K562 (cell line): ENCODE measurements around the gene KCNN3. TPM values are rescaled to one million over a fixed set of nuclear protein-coding genes. Genes with fewer than 3 reads are reported as not detected.

Experiments used
- BRF2 ChIP-seq: IDR thresholded peaks from 3 replicates; pipeline ENCODE4 v1.6.1; 2011; ENCODE audit warnings: borderline replicate concordance, mild to moderate bottlenecking; ENCODE audit not compliant: insufficient read length, insufficient read depth
- E2F6 ChIP-seq, 2 experiments: IDR thresholded peaks; 2 replicates each; pipeline ENCODE4 v1.6.1; 2011; ENCODE audit warnings: borderline replicate concordance in 1 of 2, control low read depth in 1 of 2, low read depth in 1 of 2, low read length in 1 of 2, mild to moderate bottlenecking in 1 of 2, mixed read lengths in 1 of 2, moderate library complexity in 1 of 2; ENCODE audit not compliant: insufficient read depth in 1 of 2, insufficient read length in 1 of 2, poor library complexity in 1 of 2, severe bottlenecking in 1 of 2; ENCODE audit errors: extremely low read depth in 1 of 2
- EP400 ChIP-seq: fragments of 450-650 bp; IDR thresholded peaks from 2 replicates; pipeline ENCODE4 v1.6.1; 2017; ENCODE audit warnings: antibody characterized with exemption, mild to moderate bottlenecking, moderate library complexity
- JUNB ChIP-seq: fragments of 450-650 bp; formaldehyde crosslinking; conservative IDR thresholded peaks from 2 replicates; pipeline ENCODE4 v1.4.0; 2020; ENCODE audit warnings: mild to moderate bottlenecking
- MLLT1 ChIP-seq, 2 experiments: fragments of 450-650 bp; IDR thresholded peaks; 2 replicates each; pipeline ENCODE4 v1.6.1; 2016
- MTF1 ChIP-seq: fragments of 250-450 bp; sonication (Bioruptor Pico); IDR thresholded peaks from 2 replicates; pipeline ENCODE4 v1.9.0; 2021; ENCODE audit warnings: moderate library complexity, mild to moderate bottlenecking, inconsistent platforms, borderline replicate concordance
- NFYB ChIP-seq: IDR thresholded peaks from 2 replicates; pipeline ENCODE4 v1.6.1; 2011; ENCODE audit warnings: mild to moderate bottlenecking, moderate library complexity; ENCODE audit not compliant: insufficient read length; ENCODE audit errors: extremely low read depth
- RCOR1 ChIP-seq, 2 experiments: IDR thresholded peaks; 2 replicates each; pipeline ENCODE4 v1.6.1; 2012; ENCODE audit warnings: low read depth in 2 of 2, low read length in 2 of 2, borderline replicate concordance in 1 of 2, improper control_type of control experiment in 1 of 2
- RFX1 ChIP-seq: fragments of 450-650 bp; IDR thresholded peaks from 2 replicates; pipeline ENCODE4 v1.6.1; 2016; ENCODE audit warnings: mild to moderate bottlenecking, moderate library complexity
- SNIP1 ChIP-seq: fragments of 450-650 bp; IDR thresholded peaks from 2 replicates; pipeline ENCODE4 v1.7.1; 2017; ENCODE audit warnings: low read depth, mild to moderate bottlenecking
- TAF7 ChIP-seq: fragments of 450-650 bp; IDR thresholded peaks from 2 replicates; pipeline ENCODE4 v1.6.1; 2016; ENCODE audit warnings: missing genetic modification characterization, missing compliant biosample characterization
- TGIF2 ChIP-seq: sonication (generic); formaldehyde crosslinking; IDR thresholded peaks from 2 replicates; pipeline ENCODE4 v1.8.1; 2022; ENCODE audit warnings: mild to moderate bottlenecking, missing genetic modification reagents, moderate library complexity
- ZBTB9 ChIP-seq: fragments of 450-650 bp; formaldehyde crosslinking; IDR thresholded peaks from 2 replicates; pipeline ENCODE4 v1.4.0; 2020; ENCODE audit warnings: mild to moderate bottlenecking, moderate library complexity
- ZNF143 ChIP-seq: sonication (generic); formaldehyde crosslinking; IDR thresholded peaks from 2 replicates; pipeline ENCODE4 v1.9.0; 2022; ENCODE audit warnings: mild to moderate bottlenecking, missing genetic modification reagents
- ZNF277 ChIP-seq: fragments of 250-450 bp; sonication (Bioruptor Pico); IDR thresholded peaks from 2 replicates; pipeline ENCODE4 v1.8.0; 2022; ENCODE audit warnings: inconsistent platforms, mild to moderate bottlenecking, moderate library complexity, borderline replicate concordance
- ZNF830 ChIP-seq: fragments of 250-450 bp; sonication (Bioruptor Pico); IDR thresholded peaks from 2 replicates; pipeline ENCODE4 v1.5.0; 2021; ENCODE audit warnings: mild to moderate bottlenecking
- polyA plus RNA-seq, 8 experiments: library from polyadenylated mRNA; depleted of rRNA in 4 of 8; stranded (reverse) in 5 of 8; unstranded in 3 of 8; fragments of >200 nt; fragmentation: Nextera tagmentation in 2 of 8; fragmentation: Illumina TruSeq in 1 of 8; extraction: Ambion mirVana in 2 of 8; extraction: Trizol in 1 of 8; gene quantifications; 2 replicates each; pipeline versions ENCODE4 v1.2.1 to v1.2.3, GENCODE V29; 2011 to 2014; ENCODE audit warnings: inconsistent platforms in 1 of 8, missing spikeins in 1 of 8
- total RNA-seq, 7 experiments: library from RNA; depleted of rRNA in 6 of 7; stranded (reverse); fragments of >200 nt in 6 of 7; fragmentation: Illumina TruSeq in 2 of 7; extraction: Trizol in 2 of 7; gene quantifications; 2 replicates each; pipeline versions ENCODE4 v1.2.1 to v1.2.3, GENCODE V29; 2011 to 2021; ENCODE audit warnings: low replicate concordance in 1 of 7
- TF ChIP-seq, protein P1 (sequence below), 2 experiments: fragments of 450-650 bp in 1 of 2; IDR thresholded peaks; 2 replicates each; pipeline ENCODE4 v1.6.1; 2011 to 2017; ENCODE audit warnings: low read depth in 2 of 2, antibody characterized with exemption in 1 of 2, borderline replicate concordance in 1 of 2, low read length in 1 of 2, mild to moderate bottlenecking in 1 of 2, mixed read lengths in 1 of 2; ENCODE audit not compliant: control insufficient read depth in 1 of 2

KCNN3 gene
- total and polyA plus RNA-seq, 9 of the 15 experiments (the other 6 are each of a cell fraction or from before 2014, with no cell fraction given), result 0.02 to 0.03 TPM; not detected in 7

DNA sequence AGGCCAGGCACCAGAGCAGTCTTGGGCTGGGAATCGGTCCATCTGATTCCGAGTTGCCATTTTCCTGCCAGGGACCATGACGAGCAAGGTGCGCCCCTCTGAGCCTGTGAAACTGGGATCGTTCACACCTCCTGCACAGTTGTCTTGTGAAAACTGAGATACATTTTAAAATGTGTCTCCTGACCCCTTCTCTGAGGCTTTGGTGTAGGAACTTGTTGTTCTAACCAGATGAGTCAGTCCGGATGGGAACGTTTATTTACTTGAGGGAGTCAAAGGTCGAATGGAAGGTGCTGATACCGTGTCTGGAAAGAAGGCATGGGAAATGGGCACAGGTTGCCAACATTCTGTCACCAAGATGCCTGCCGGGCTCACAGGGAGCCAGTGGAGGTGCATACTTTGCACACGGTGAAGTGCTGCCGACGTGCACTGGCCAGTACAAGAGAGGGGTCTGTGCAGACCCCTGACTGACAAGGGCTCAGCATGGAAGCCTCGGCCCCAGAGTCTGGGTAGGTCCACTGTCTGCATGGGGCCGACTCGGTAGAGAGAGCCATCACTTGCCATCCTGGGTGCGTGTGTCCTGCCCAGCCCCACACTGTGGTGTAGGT is 7.4 kb upstream of the KCNN3 start (continued):
- TF ChIP-seq, protein P1, sequence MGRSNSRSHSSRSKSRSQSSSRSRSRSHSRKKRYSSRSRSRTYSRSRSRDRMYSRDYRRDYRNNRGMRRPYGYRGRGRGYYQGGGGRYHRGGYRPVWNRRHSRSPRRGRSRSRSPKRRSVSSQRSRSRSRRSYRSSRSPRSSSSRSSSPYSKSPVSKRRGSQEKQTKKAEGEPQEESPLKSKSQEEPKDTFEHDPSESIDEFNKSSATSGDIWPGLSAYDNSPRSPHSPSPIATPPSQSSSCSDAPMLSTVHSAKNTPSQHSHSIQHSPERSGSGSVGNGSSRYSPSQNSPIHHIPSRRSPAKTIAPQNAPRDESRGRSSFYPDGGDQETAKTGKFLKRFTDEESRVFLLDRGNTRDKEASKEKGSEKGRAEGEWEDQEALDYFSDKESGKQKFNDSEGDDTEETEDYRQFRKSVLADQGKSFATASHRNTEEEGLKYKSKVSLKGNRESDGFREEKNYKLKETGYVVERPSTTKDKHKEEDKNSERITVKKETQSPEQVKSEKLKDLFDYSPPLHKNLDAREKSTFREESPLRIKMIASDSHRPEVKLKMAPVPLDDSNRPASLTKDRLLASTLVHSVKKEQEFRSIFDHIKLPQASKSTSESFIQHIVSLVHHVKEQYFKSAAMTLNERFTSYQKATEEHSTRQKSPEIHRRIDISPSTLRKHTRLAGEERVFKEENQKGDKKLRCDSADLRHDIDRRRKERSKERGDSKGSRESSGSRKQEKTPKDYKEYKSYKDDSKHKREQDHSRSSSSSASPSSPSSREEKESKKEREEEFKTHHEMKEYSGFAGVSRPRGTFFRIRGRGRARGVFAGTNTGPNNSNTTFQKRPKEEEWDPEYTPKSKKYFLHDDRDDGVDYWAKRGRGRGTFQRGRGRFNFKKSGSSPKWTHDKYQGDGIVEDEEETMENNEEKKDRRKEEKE (IDR thresholded peaks at IDR 0.05; ENCODE audit: borderline replicate concordance in 1 of 2, control insufficient read depth in 1 of 2, low read depth in 2 of 2, low read length in 1 of 2), result no peak
- no peak for TF ChIP-seq NFYB
- TF ChIP-seq TAF7 (tag), result no peak
- no peak for TF ChIP-seq TGIF2 (CRISPR knock-in tag)
- TF ChIP-seq ZNF830 (CRISPR knock-in tag), result no peak
- TF ChIP-seq RFX1, result no peak
- no peak for TF ChIP-seq JUNB (CRISPR knock-in tag)
- no peak for TF ChIP-seq MLLT1 (IDR thresholded peaks at IDR 0.05)
- TF ChIP-seq ZBTB9 (CRISPR knock-in tag), result no peak
- TF ChIP-seq ZNF277 (CRISPR knock-in tag), result no peak
- no peak for TF ChIP-seq ZNF143 (CRISPR knock-in tag)
- no peak for TF ChIP-seq EP400
- TF ChIP-seq RCOR1 (IDR thresholded peaks at IDR 0.05; ENCODE audit: borderline replicate concordance in 1 of 2, low read depth in 2 of 2, low read length in 2 of 2), result no peak
- TF ChIP-seq BRF2, result no peak
- TF ChIP-seq E2F6 (IDR thresholded peaks at IDR 0.05; ENCODE audit: borderline replicate concordance in 1 of 2, extremely low read depth in 1 of 2, insufficient read depth in 1 of 2, insufficient read length in 1 of 2, low read depth in 1 of 2, low read length in 1 of 2, poor library complexity in 1 of 2, severe bottlenecking in 1 of 2), result no peak
- no peak for TF ChIP-seq MTF1
- no peak for TF ChIP-seq SNIP1
